Calu3 (cell line): ENCODE results near the gene HDAC7. TPM values are rescaled to one million over a fixed set of nuclear protein-coding genes. Genes with fewer than 3 reads are reported as not detected.

Experiments used
- BruUV-seq: library from RNA; stranded (reverse); fragments of 400-500 nt; replicated peaks from 2 replicates; lab custom pipeline; 2021; lab: Mats Ljungman, UMichigan
- CTCF ChIA-PET: fragments of 300-600 bp; sonication (Branson Sonifier 250); formaldehyde crosslinking; loops from one replicate; lab custom pipeline; 2022; ENCODE audit warnings: antibody characterized with exemption; lab: Charles Lee
- DNase-seq: peaks from one replicate; pipeline ENCODE4 v3.0.0; 2022
- H3K27ac Mint-ChIP-seq: one replicate; pipeline ENCODE4 v1.8.0; 2022; ENCODE audit warnings: mixed read lengths; ENCODE audit not compliant: unreplicated experiment
- H3K27me3 Mint-ChIP-seq: one replicate; pipeline ENCODE4 v1.8.0; 2022; ENCODE audit warnings: mixed read lengths; ENCODE audit not compliant: unreplicated experiment
- H3K36me3 Mint-ChIP-seq: one replicate; pipeline ENCODE4 v1.8.0; 2022; ENCODE audit warnings: mild to moderate bottlenecking, moderate library complexity, mixed read lengths; ENCODE audit not compliant: insufficient read depth, unreplicated experiment
- H3K4me1 Mint-ChIP-seq: one replicate; pipeline ENCODE4 v1.8.0; 2022; ENCODE audit warnings: mild to moderate bottlenecking, low read depth, mixed read lengths; ENCODE audit not compliant: unreplicated experiment
- H3K4me3 Mint-ChIP-seq: one replicate; pipeline ENCODE4 v1.8.0; 2022; ENCODE audit warnings: mild to moderate bottlenecking, low read depth, moderate library complexity, mixed read lengths; ENCODE audit not compliant: unreplicated experiment
- H3K9me3 Mint-ChIP-seq: one replicate; pipeline ENCODE4 v1.8.0; 2022; ENCODE audit warnings: low read depth, mixed read lengths; ENCODE audit not compliant: unreplicated experiment
- CTCF ChIP-seq: fragments of 200-600 bp; IDR thresholded peaks from one replicate; pipeline ENCODE4 v1.8.0; 2022; ENCODE audit warnings: antibody characterized with exemption; ENCODE audit not compliant: unreplicated experiment
- intact Hi-C: fragments of 100-400 bp; cut with micrococcal nuclease; formaldehyde crosslinking; loops from one replicate; pipeline ENCODE4 v1.10.0; 2022; ENCODE audit not compliant: unreplicated experiment
- total RNA-seq: library from RNA; stranded (reverse); gene quantifications from 2 replicates; pipeline ENCODE4 v1.2.3, GENCODE V29; 2022

Gene HDAC7
- total RNA-seq, 1 experiment from 2014 or later = 41.8 TPM

GRCh38 chr12:47814539-47815170 lies 5.0 kb downstream of the HDAC7 start:
- TF ChIP-seq CTCF = no peak
- peaks cover 52% of the 10 kb centered on the region for H3K4me1 Mint-ChIP-seq
- H3K9me3 Mint-ChIP-seq = no peaks in the 10 kb centered on the region
- peak overlapping the region; percentile 45 for H3K27ac Mint-ChIP-seq
- no peaks in the 10 kb centered on the region for H3K27me3 Mint-ChIP-seq
- intact Hi-C loops = no loop called here
- peaks cover 13% of the 10 kb centered on the region for H3K36me3 Mint-ChIP-seq
- CTCF ChIA-PET = interaction anchor here (1.2 kb wide), 1 partner anchor 12 kb away, joined by 3 read pairs; no protein-coding TSS in a partner anchor
- BruUV-seq = no TSS peak
- DNase-seq = no peak
- no peak overlapping the region for H3K4me3 Mint-ChIP-seq

GRCh38 chr12:47813511-47814196 lies 6.0 kb downstream of the HDAC7 start:
- no peak for DNase-seq
- peak overlapping the region; percentile 70 for H3K4me3 Mint-ChIP-seq
- H3K27me3 Mint-ChIP-seq = no peaks in the 10 kb centered on the region
- TF ChIP-seq CTCF = no peak
- CTCF ChIA-PET = interaction anchor here (0.6 to 2.3 kb wide), 7 partner anchors 11 to 682 kb away, joined by 3 to 9 read pairs (median 3); no protein-coding TSS in a partner anchor
- H3K9me3 Mint-ChIP-seq = no peaks in the 10 kb centered on the region
- H3K4me1 Mint-ChIP-seq = peaks cover 59% of the 10 kb centered on the region
- peaks cover 7% of the 10 kb centered on the region for H3K36me3 Mint-ChIP-seq
- H3K27ac Mint-ChIP-seq = peak overlapping the region; percentile 58
- intact Hi-C loops = no loop called here
- no TSS peak for BruUV-seq

- no peaks in the 10 kb centered on the region for H3K27me3 Mint-ChIP-seq
- CTCF ChIA-PET = interaction anchor here (0.5 to 2.3 kb wide), 7 partner anchors 18 to 682 kb away, joined by 3 to 9 read pairs (median 3); no protein-coding TSS in a partner anchor
- H3K36me3 Mint-ChIP-seq = peaks cover under 1% of the 10 kb centered on the region
- peak; percentile 69 for DNase-seq
- peaks cover 56% of the 10 kb centered on the region for H3K4me1 Mint-ChIP-seq
- no peaks in the 10 kb centered on the region for H3K9me3 Mint-ChIP-seq
- TF ChIP-seq CTCF = no peak
- peak overlapping the region; percentile 58 for H3K27ac Mint-ChIP-seq
- H3K4me3 Mint-ChIP-seq = peak overlapping the region; percentile 70
- BruUV-seq = no TSS peak
- intact Hi-C loops = no loop called here
Measured at GRCh38 chr12:47812797-47813510, 6.7 kb downstream of the HDAC7 start.
